Activated CD8-positive, alpha-beta T cell treated with anti-CD3 and anti-CD28 coated beads for 36 hours (primary cell): Measurements from ENCODE around the gene TMEM141. TPM values are rescaled to one million over a fixed set of nuclear protein-coding genes. Genes with fewer than 3 reads are reported as not detected.
A peak's percentile ranks its signal among the peaks of the same experiment; 100 is the strongest.

ENCODE experiments used
- ATAC-seq: fragments of 200-7000 bp; cut with Tn5 transposase; one replicate; pipeline ENCODE4 v1.10.0; 2021; ENCODE audit warnings: mild to moderate bottlenecking, moderate library complexity
- CTCF ChIA-PET: fragments of 350-600 bp; sonication (Branson Sonifier 250); formaldehyde crosslinking; loops from one replicate; lab custom pipeline; 2021; ENCODE audit warnings: antibody characterized with exemption; lab: Charles Lee
- POLR2A ChIA-PET: fragments of 350-600 bp; sonication (Branson Sonifier 250); formaldehyde crosslinking; loops from one replicate; lab custom pipeline; 2021; ENCODE audit warnings: antibody characterized with exemption; lab: Charles Lee
- DNase-seq: peaks from one replicate; pipeline ENCODE4 v3.0.0-alpha.2; 2020
- H3K27ac Mint-ChIP-seq: one replicate; pipeline ENCODE4 v1.8.0; 2021; ENCODE audit warnings: mild to moderate bottlenecking, mixed read lengths
- H3K27me3 Mint-ChIP-seq: one replicate; pipeline ENCODE4 v1.8.0; 2021; ENCODE audit warnings: mixed read lengths
- H3K36me3 Mint-ChIP-seq: one replicate; pipeline ENCODE4 v1.8.0; 2021; ENCODE audit warnings: low read depth, mixed read lengths
- H3K4me1 Mint-ChIP-seq: one replicate; pipeline ENCODE4 v1.8.0; 2021; ENCODE audit warnings: low read depth, mixed read lengths
- H3K4me3 Mint-ChIP-seq: one replicate; pipeline ENCODE4 v1.8.0; 2021; ENCODE audit warnings: mild to moderate bottlenecking, moderate library complexity, mixed read lengths
- H3K9me3 Mint-ChIP-seq: one replicate; pipeline ENCODE4 v1.8.0; 2021; ENCODE audit warnings: mixed read lengths
- CTCF ChIP-seq: fragments of 200-600 bp; IDR thresholded peaks from one replicate; pipeline ENCODE4 v1.8.0; 2022; ENCODE audit warnings: antibody characterized with exemption, mild to moderate bottlenecking
- intact Hi-C: fragments of 100-400 bp; cut with micrococcal nuclease; formaldehyde crosslinking; loops from one replicate; pipeline ENCODE4 v1.10.0; 2022
- total RNA-seq, 2 experiments: library from RNA; stranded (reverse); gene quantifications; one replicate each; pipeline ENCODE4 v1.2.3, GENCODE V29; 2021

Gene TMEM141
- total RNA-seq, 2 experiments from 2014 or later = 50.6 to 51.1 TPM

GRCh38 chr9:136773386-136774044, 17.6 kb upstream of the TMEM141 start:
- CTCF ChIA-PET = interaction anchor here (1.5 kb wide), 1 partner anchor 261 kb away, joined by 4 read pairs; no protein-coding TSS in a partner anchor
- ATAC-seq (peak; percentile 77), DNase-seq (peak; percentile 60)
- peaks cover 4% of the 10 kb centered on the region for H3K4me1 Mint-ChIP-seq
- TF ChIP-seq CTCF = no peak
- POLR2A ChIA-PET = no interaction called here
- H3K27ac Mint-ChIP-seq = no peak overlapping the region
- intact Hi-C loops = no loop called here
- H3K4me3 Mint-ChIP-seq = no peak overlapping the region
- H3K9me3 Mint-ChIP-seq = peaks cover 8% of the 10 kb centered on the region
- H3K27me3 Mint-ChIP-seq = peaks cover 10% of the 10 kb centered on the region
- no peaks in the 10 kb centered on the region for H3K36me3 Mint-ChIP-seq

- POLR2A ChIA-PET = no interaction called here
- CTCF ChIA-PET = interaction anchor here (0.7 to 1.4 kb wide), 2 partner anchors 8 to 103 kb away, joined by 3 to 4 read pairs; no protein-coding TSS in a partner anchor
- Mint-ChIP-seq H3K9me3 (peaks cover 8% of the 10 kb centered on the region), H3K4me1 (peaks cover 4% of the 10 kb centered on the region), H3K27ac (no peak overlapping the region), H3K4me3 (no peak overlapping the region), H3K27me3 (peaks cover 13% of the 10 kb centered on the region), H3K36me3 (no peaks in the 10 kb centered on the region)
- no peak for ATAC-seq
- intact Hi-C loops = no loop called here
- no peak for DNase-seq
- TF ChIP-seq CTCF = no peak
Observed at GRCh38 chr9:136774416-136775045, 16.6 kb upstream of the TMEM141 start.

GRCh38 chr9:136775191-136775590, 16.0 kb upstream of the TMEM141 start:
- CTCF ChIA-PET = interaction anchor here (0.7 to 1.4 kb wide), 2 partner anchors 9 to 104 kb away, joined by 3 to 4 read pairs; no protein-coding TSS in a partner anchor
- Mint-ChIP-seq H3K27me3 (peaks cover 11% of the 10 kb centered on the region), H3K36me3 (no peaks in the 10 kb centered on the region), H3K27ac (no peak overlapping the region), H3K4me3 (no peak overlapping the region), H3K9me3 (peaks cover 8% of the 10 kb centered on the region), H3K4me1 (peaks cover 3% of the 10 kb centered on the region)
- ATAC-seq (no peak), DNase-seq (no peak)
- no peak for TF ChIP-seq CTCF
- intact Hi-C loops = no loop called here
- POLR2A ChIA-PET = no interaction called here

- Mint-ChIP-seq H3K36me3 (no peaks in the 10 kb centered on the region), H3K4me1 (peaks cover 3% of the 10 kb centered on the region), H3K9me3 (peaks cover 8% of the 10 kb centered on the region), H3K27me3 (peaks cover 12% of the 10 kb centered on the region), H3K4me3 (no peak overlapping the region), H3K27ac (no peak overlapping the region)
- ATAC-seq (no peak), DNase-seq (no peak)
- ChIA-PET CTCF (interaction anchor here (1.2 to 2.4 kb wide), 6 partner anchors 8 to 117 kb away, joined by 3 to 15 read pairs (median 8); no protein-coding TSS in a partner anchor), POLR2A (interaction anchor here (0.7 kb wide), 1 partner anchor 352 kb away, joined by 3 read pairs; no protein-coding TSS in a partner anchor)
- intact Hi-C loops = no loop called here
- TF ChIP-seq CTCF = no peak
Observed at GRCh38 chr9:136776947-136777346, 14.2 kb upstream of the TMEM141 start.

- DNase-seq (no peak), ATAC-seq (no peak)
- Mint-ChIP-seq H3K9me3 (peaks cover 8% of the 10 kb centered on the region), H3K4me1 (peaks cover 3% of the 10 kb centered on the region), H3K27me3 (peaks cover 12% of the 10 kb centered on the region), H3K27ac (no peak overlapping the region), H3K4me3 (no peak overlapping the region), H3K36me3 (no peaks in the 10 kb centered on the region)
- intact Hi-C loops = no loop called here
- ChIA-PET POLR2A (interaction anchor here (0.7 kb wide), 2 partner anchors 215 to 352 kb away, joined by 3 to 4 read pairs; partner anchors contain the start of gene PAXX), CTCF (interaction anchor here (1.0 to 2.4 kb wide), 11 partner anchors 8 to 293 kb away, joined by 3 to 15 read pairs (median 4); partner anchors contain the start of gene SAPCD2)
- TF ChIP-seq CTCF = no peak
Observed at GRCh38 chr9:136777359-136777758, 13.8 kb upstream of the TMEM141 start.
